Stimulated activated CD8-positive, alpha-beta memory T cell treated with anti-CD3 and anti-CD28 coated beads, Interleukin-7, amount 100 ng/mL, for 1 hour (primary cell): ENCODE measurements around the gene ARFGEF3.
"Not testable (repeated sequence)": the region's sequence is repeated elsewhere in the genome, so short reads cannot be mapped to it uniquely, and the experiment has no call there.

Experiments
- DNase-seq, 2 donors: peaks; one replicate each; pipeline ENCODE4 v3.0.0-alpha.2; 2020; ENCODE audit warnings: low read depth in 2 of 2

ARFGEF3 gene

GRCh38 chr6:138161338-138162110 is at the start of gene ARFGEF3:
Gene ARFGEF3 (plus strand): TSS chr6:138161939. CDS start chr6:138162087, 148 bp downstream.
- peak in 1 of 2 donors; percentile 31 for DNase-seq

GRCh38 chr6:138113588-138114210 is 48.0 kb upstream of the ARFGEF3 start:
- no peak for DNase-seq

GRCh38 chr6:138115201-138115600 is 46.5 kb upstream of the ARFGEF3 start:
- DNase-seq, result no peak

GRCh38 chr6:138115877-138116660 is 45.7 kb upstream of the ARFGEF3 start:
- DNase-seq, result no peak

GRCh38 chr6:138116661-138116999 is 45.1 kb upstream of the ARFGEF3 start:
- DNase-seq, result no peak

- DNase-seq, result no peak
Observed at GRCh38 chr6:138117376-138117914, 44.3 kb upstream of the ARFGEF3 start.

GRCh38 chr6:138119229-138119628 is 42.5 kb upstream of the ARFGEF3 start:
- DNase-seq, result not testable (repeated sequence)

- no peak for DNase-seq
Observed at GRCh38 chr6:138119976-138120375, 41.8 kb upstream of the ARFGEF3 start.

- no peak for DNase-seq
Observed at GRCh38 chr6:138124096-138124495, 37.6 kb upstream of the ARFGEF3 start.

- no peak for DNase-seq
Observed at GRCh38 chr6:138128096-138128495, 33.6 kb upstream of the ARFGEF3 start.

GRCh38 chr6:138129190-138129589 is 32.5 kb upstream of the ARFGEF3 start:
- no peak for DNase-seq

- DNase-seq, result no peak
Observed at GRCh38 chr6:138142806-138143205, 18.9 kb upstream of the ARFGEF3 start.

GRCh38 chr6:138145402-138145801 is 16.3 kb upstream of the ARFGEF3 start:
- no peak for DNase-seq

GRCh38 chr6:138146544-138146943 is 15.2 kb upstream of the ARFGEF3 start:
- DNase-seq, result no peak

GRCh38 chr6:138155443-138155842 is 6.3 kb upstream of the ARFGEF3 start:
- no peak for DNase-seq

GRCh38 chr6:138157986-138158638 is 3.6 kb upstream of the ARFGEF3 start:
- no peak for DNase-seq

GRCh38 chr6:138159246-138159645 is 2.5 kb upstream of the ARFGEF3 start:
- DNase-seq, result no peak

GRCh38 chr6:138160329-138161087 is 1.2 kb upstream of the ARFGEF3 start:
- DNase-seq, result no peak

- DNase-seq, result no peak
Observed at GRCh38 chr6:138161088-138161337, 726 bp upstream of the ARFGEF3 start.

GRCh38 chr6:138162111-138162954 is 594 bp downstream of the ARFGEF3 start:
- no peak for DNase-seq
